Common myeloid progenitor, CD34-positive (primary cell): ENCODE measurements around the gene OSGIN1.
"Not testable (repeated sequence)": the region's sequence is repeated elsewhere in the genome, so short reads cannot be mapped to it uniquely, and the experiment has no call there.

Experiments
- CTCF ChIA-PET: fragments of 350-600 bp; sonication (Branson Sonifier 250); formaldehyde crosslinking; loops from one replicate; lab custom pipeline; 2021; ENCODE audit warnings: antibody characterized with exemption; lab: Charles Lee
- POLR2A ChIA-PET: fragments of 350-600 bp; sonication (Branson Sonifier 250); formaldehyde crosslinking; loops from one replicate; lab custom pipeline; 2021; ENCODE audit warnings: antibody characterized with exemption; lab: Charles Lee
- DNase-seq, 3 donors: peaks; one replicate each; pipeline versions ENCODE4 v3.0.0 to v3.0.0-alpha.2; 2013
- H3K27ac ChIP-seq, 2 experiments: 1 replicate in 1 of 2; 2 replicates in 1 of 2; pipeline ENCODE4 v1.7.0; 2013; ENCODE audit warnings: inconsistent platforms in 2 of 2, low read length in 2 of 2, mild to moderate bottlenecking in 2 of 2, low read depth in 1 of 2, moderate library complexity in 1 of 2; ENCODE audit not compliant: severe bottlenecking in 2 of 2, insufficient read depth in 1 of 2, poor library complexity in 1 of 2
- H3K27me3 ChIP-seq, 5 experiments: replicated peaks in 2 of 5; 1 replicate in 3 of 5; 2 replicates in 2 of 5; pipeline versions ENCODE4 v1.6.1 to v1.7.0; 2013; ENCODE audit warnings: low read length in 4 of 5, mild to moderate bottlenecking in 2 of 5, moderate library complexity in 2 of 5, inconsistent platforms in 1 of 5; ENCODE audit not compliant: insufficient read depth in 5 of 5, control insufficient read depth in 4 of 5
- H3K36me3 ChIP-seq, 4 experiments: 1 replicate in 2 of 4; 2 replicates in 2 of 4; pipeline versions ENCODE4 v1.6.1 to v1.7.0; 2013; ENCODE audit warnings: low read length in 3 of 4, control low read depth in 1 of 4, mild to moderate bottlenecking in 1 of 4; ENCODE audit not compliant: control insufficient read depth in 4 of 4, insufficient read depth in 4 of 4
- H3K4me1 ChIP-seq, 4 experiments: 1 replicate in 3 of 4; 2 replicates in 1 of 4; pipeline versions ENCODE4 v1.6.1 to v1.7.1; 2013; ENCODE audit warnings: low read length in 3 of 4, mild to moderate bottlenecking in 3 of 4, control low read depth in 1 of 4, inconsistent platforms in 1 of 4, moderate library complexity in 1 of 4; ENCODE audit not compliant: control insufficient read depth in 4 of 4, insufficient read depth in 4 of 4; ENCODE audit errors: control extremely low read depth in 1 of 4
- H3K4me3 ChIP-seq, 7 experiments: 1 replicate in 4 of 7; 2 replicates in 3 of 7; pipeline versions ENCODE4 v1.5.1 to v1.7.0; 2013; ENCODE audit warnings: mild to moderate bottlenecking in 7 of 7, low read length in 6 of 7, moderate library complexity in 6 of 7, inconsistent platforms in 2 of 7, low read depth in 2 of 7, control low read depth in 1 of 7; ENCODE audit not compliant: insufficient read depth in 4 of 7, control insufficient read depth in 1 of 7; ENCODE audit errors: extremely low read depth in 1 of 7
- H3K9me3 ChIP-seq, 5 experiments: 1 replicate in 4 of 5; 2 replicates in 1 of 5; pipeline versions ENCODE4 v1.6.1 to v1.7.1; 2013; ENCODE audit warnings: low read length in 4 of 5, mild to moderate bottlenecking in 2 of 5, inconsistent platforms in 1 of 5, low read depth in 1 of 5, moderate library complexity in 1 of 5; ENCODE audit not compliant: control insufficient read depth in 4 of 5, insufficient read depth in 2 of 5; ENCODE audit errors: control extremely low read depth in 1 of 5
- WGBS: methylation state at CpG from one replicate; pipeline ENCODE4 v1.1.5; 2013; ENCODE audit not compliant: insufficient coverage; 5-methylcytosine and 5-hydroxymethylcytosine counted together

The OSGIN1 gene

GRCh38 chr16:83947642-83948234 lies 5.3 kb upstream of the OSGIN1 start:
- Histone ChIP-seq H3K4me1 (peaks cover 0 to 4% (median 3%) of the 10 kb centered on the region in 4 experiments), H3K9me3 (no peaks in the 10 kb centered on the region), H3K36me3 (no peaks in the 10 kb centered on the region), H3K4me3 (no peak overlapping the region), H3K27ac (no peak overlapping the region), H3K27me3 (no peaks in the 10 kb centered on the region)
- ChIA-PET CTCF (interaction anchor here (1.8 kb wide), 1 partner anchor 9 kb away, joined by 7 read pairs; no protein-coding TSS in a partner anchor), POLR2A (no interaction called here)
- no peak for DNase-seq
- 97% methylated on average over 5 of the region's 14 CpGs for WGBS

- ChIA-PET POLR2A (no interaction called here), CTCF (no interaction called here)
- Histone ChIP-seq H3K27ac (no peak overlapping the region), H3K27me3 (peaks cover 0 to 11% (median 0%) of the 10 kb centered on the region in 5 experiments), H3K36me3 (no peaks in the 10 kb centered on the region), H3K4me1 (peaks cover 0 to 17% (median 16%) of the 10 kb centered on the region in 4 experiments), H3K4me3 (no peak overlapping the region), H3K9me3 (no peaks in the 10 kb centered on the region)
- WGBS: 98% methylated on average over 7 of the region's 13 CpGs
- DNase-seq: no peak
Observed at GRCh38 chr16:83948914-83949723, 3.9 kb upstream of the OSGIN1 start.

GRCh38 chr16:83949724-83950001 lies 3.4 kb upstream of the OSGIN1 start:
- ChIA-PET CTCF (no interaction called here), POLR2A (no interaction called here)
- DNase-seq: no peak

GRCh38 chr16:83950862-83951399 lies 2.1 kb upstream of the OSGIN1 start:
- H3K27ac ChIP-seq, H3K4me3 ChIP-seq, CTCF ChIA-PET, H3K9me3 ChIP-seq, POLR2A ChIA-PET, H3K36me3 ChIP-seq: not testable (repeated sequence)
- H3K4me1 ChIP-seq: peaks cover 0 to 20% (median 18%) of the 10 kb centered on the region in 4 experiments
- H3K27me3 ChIP-seq: peaks cover 0 to 25% (median 5%) of the 10 kb centered on the region in 5 experiments
- 86% methylated on average over 2 of the region's 10 CpGs for WGBS
- peak in 2 of 3 donors; percentile 19 to 44 for DNase-seq

More at GRCh38 chr16:83949724-83950001, 3.4 kb upstream of the OSGIN1 start:
- Histone ChIP-seq H3K36me3 (no peaks in the 10 kb centered on the region), H3K27me3 (peaks cover 0 to 13% (median 3%) of the 10 kb centered on the region in 5 experiments), H3K27ac (no peak overlapping the region), H3K9me3 (no peaks in the 10 kb centered on the region), H3K4me3 (no peak overlapping the region), H3K4me1 (peaks cover 0 to 20% (median 18%) of the 10 kb centered on the region in 4 experiments)
- 100% methylated on average over 3 of the region's 5 CpGs for WGBS

GRCh38 chr16:83951544-83951943 lies 1.5 kb upstream of the OSGIN1 start:
- Histone ChIP-seq H3K9me3 (no peaks in the 10 kb centered on the region), H3K36me3 (no peaks in the 10 kb centered on the region), H3K4me3 (no peak overlapping the region), H3K27ac (no peak overlapping the region), H3K4me1 (peaks cover 0 to 20% (median 18%) of the 10 kb centered on the region in 4 experiments), H3K27me3 (peaks cover 0 to 31% (median 5%) of the 10 kb centered on the region in 5 experiments)
- ChIA-PET POLR2A (no interaction called here), CTCF (no interaction called here)
- 91% methylated on average over 4 of the region's 8 CpGs for WGBS
- DNase-seq: no peak

- no peaks in the 10 kb centered on the region for H3K9me3 ChIP-seq
- H3K27ac ChIP-seq: peak overlapping the region in 1 of 2 experiments; percentile 58
- peak overlapping the region in 2 of 7 experiments; percentile 60 to 63 for H3K4me3 ChIP-seq
- ChIA-PET CTCF (interaction anchor here (1.2 kb wide), 1 partner anchor 43 kb away, joined by 3 read pairs; no protein-coding TSS in a partner anchor), POLR2A (no interaction called here)
- H3K36me3 ChIP-seq: no peaks in the 10 kb centered on the region
- peaks cover 0 to 31% (median 5%) of the 10 kb centered on the region in 5 experiments for H3K27me3 ChIP-seq
- H3K4me1 ChIP-seq: peaks cover 0 to 20% (median 18%) of the 10 kb centered on the region in 4 experiments
- DNase-seq: no peak
- 29% methylated on average over 6 of the region's 8 CpGs for WGBS
Observed at GRCh38 chr16:83952587-83952939, 477 bp upstream of the OSGIN1 start.
